ENCODE data around the gene PDE4D. TPM values are rescaled to one million over a fixed set of nuclear protein-coding genes. Genes with fewer than 3 reads are reported as not detected.

Gene PDE4D
- total RNA-seq, 1 experiment from 2014 or later: 6.5 TPM

DNA sequence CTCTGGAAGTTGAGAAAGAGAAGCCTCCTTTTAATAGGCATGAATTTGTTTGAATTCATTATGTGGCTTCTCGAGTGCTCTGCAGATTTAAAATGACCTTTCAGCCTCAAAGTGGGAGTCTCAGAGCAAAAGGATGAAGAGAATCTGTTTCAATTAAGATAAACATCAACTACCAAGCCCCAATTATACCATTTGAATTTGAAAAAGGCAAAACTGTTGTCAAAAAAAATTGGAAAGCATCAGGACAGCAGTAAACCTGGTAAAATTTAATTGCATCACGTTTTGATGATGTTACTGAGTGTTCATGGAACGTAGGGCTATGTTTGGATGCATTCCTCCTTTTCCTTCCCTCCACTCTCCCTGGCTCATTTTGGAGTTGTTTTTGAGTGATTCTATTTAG lies 637.2 kb downstream of the PDE4D start:
- intact Hi-C loops (cut with micrococcal nuclease; ENCODE audit: unreplicated experiment): no loop called here
- TF ChIP-seq EZH2 (IDR thresholded peaks at IDR 0.05; ENCODE audit: borderline replicate concordance, low read depth, low read length, poor library complexity, severe bottlenecking) (no peak), CTCF (conservative IDR thresholded peaks at IDR 0.05; ENCODE audit: low read depth, low read length) (no peak)
- no peaks in the 10 kb centered on the region for H3K36me3 ChIP-seq (ENCODE audit: insufficient read depth, low read length, poor library complexity, severe bottlenecking)
- no TSS peak for BruUV-seq (replicated peaks)
- POLR2A ChIA-PET (ENCODE audit: low non-redundant PET): no interaction called here
- DNase-seq (ENCODE audit: low spot score): no peak
- H3K9me3 ChIP-seq (ENCODE audit: low read depth, low read length, poor library complexity, severe bottlenecking): no peaks in the 10 kb centered on the region
- H3K4me3 ChIP-seq (ENCODE audit: low read depth, low read length, poor library complexity, severe bottlenecking): no peak overlapping the region
- no peak overlapping the region for H3K27ac ChIP-seq (ENCODE audit: low read depth, low read length, poor library complexity, severe bottlenecking)
- peaks cover 6% of the 10 kb centered on the region for H3K27me3 ChIP-seq (replicated peaks; ENCODE audit: insufficient read depth, low read depth, low read length, poor library complexity)
- CTCF ChIA-PET: no interaction called here
- no peaks in the 10 kb centered on the region for H3K4me1 ChIP-seq (ENCODE audit: insufficient read depth, low read length, poor library complexity, severe bottlenecking)

DNA sequence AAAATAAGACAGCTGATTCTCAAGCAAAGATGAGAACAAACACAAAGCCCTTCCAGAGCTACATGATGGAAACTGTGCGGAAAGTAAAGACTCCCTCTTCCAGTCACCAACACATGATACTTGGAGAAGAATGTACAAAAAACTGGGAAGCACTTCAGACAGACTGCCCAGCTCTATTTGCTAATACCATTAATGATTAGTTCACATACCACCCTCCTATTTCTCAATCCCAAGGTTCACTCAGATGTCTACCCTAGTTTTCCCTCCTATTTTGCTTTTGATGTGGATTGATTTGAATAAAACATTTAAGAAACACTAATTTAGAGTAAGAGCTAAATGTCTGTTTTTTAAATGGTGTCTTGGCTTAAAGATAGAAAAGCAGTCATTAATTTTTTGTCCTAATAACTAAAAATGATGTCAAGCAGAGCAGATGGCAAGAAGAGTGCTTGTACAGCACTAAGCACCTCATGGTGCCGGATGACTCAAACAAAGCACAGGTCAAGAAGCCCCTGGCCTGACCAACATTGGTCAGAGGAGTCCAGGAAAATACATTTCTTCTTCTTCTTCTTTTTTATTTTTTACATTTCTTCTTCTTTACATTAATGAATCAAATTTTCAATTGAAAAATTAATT lies 639.4 kb downstream of the PDE4D start:
- DNase-seq (ENCODE audit: low spot score): no peak
- H3K27ac ChIP-seq (ENCODE audit: low read depth, low read length, poor library complexity, severe bottlenecking): no peak overlapping the region
- ChIA-PET POLR2A (ENCODE audit: low non-redundant PET) (no interaction called here), CTCF (no interaction called here)
- no peaks in the 10 kb centered on the region for H3K4me1 ChIP-seq (ENCODE audit: insufficient read depth, low read length, poor library complexity, severe bottlenecking)
- H3K27me3 ChIP-seq (replicated peaks; ENCODE audit: insufficient read depth, low read depth, low read length, poor library complexity): peaks cover 6% of the 10 kb centered on the region
- no peaks in the 10 kb centered on the region for H3K36me3 ChIP-seq (ENCODE audit: insufficient read depth, low read length, poor library complexity, severe bottlenecking)
- intact Hi-C loops (cut with micrococcal nuclease; ENCODE audit: unreplicated experiment): no loop called here
- BruUV-seq (replicated peaks): no TSS peak
- no peak for TF ChIP-seq EZH2 (IDR thresholded peaks at IDR 0.05; ENCODE audit: borderline replicate concordance, low read depth, low read length, poor library complexity, severe bottlenecking)
- no peak for TF ChIP-seq CTCF (conservative IDR thresholded peaks at IDR 0.05; ENCODE audit: low read depth, low read length)
- no peaks in the 10 kb centered on the region for H3K9me3 ChIP-seq (ENCODE audit: low read depth, low read length, poor library complexity, severe bottlenecking)
- H3K4me3 ChIP-seq (ENCODE audit: low read depth, low read length, poor library complexity, severe bottlenecking): no peak overlapping the region

- ChIA-PET POLR2A (ENCODE audit: low non-redundant PET) (no interaction called here), CTCF (no interaction called here)
- Histone ChIP-seq H3K27me3 (replicated peaks; ENCODE audit: insufficient read depth, low read depth, low read length, poor library complexity) (peaks cover 6% of the 10 kb centered on the region), H3K4me3 (ENCODE audit: low read depth, low read length, poor library complexity, severe bottlenecking) (no peak overlapping the region), H3K9me3 (ENCODE audit: low read depth, low read length, poor library complexity, severe bottlenecking) (no peaks in the 10 kb centered on the region), H3K4me1 (ENCODE audit: insufficient read depth, low read length, poor library complexity, severe bottlenecking) (no peaks in the 10 kb centered on the region), H3K36me3 (ENCODE audit: insufficient read depth, low read length, poor library complexity, severe bottlenecking) (no peaks in the 10 kb centered on the region), H3K27ac (ENCODE audit: low read depth, low read length, poor library complexity, severe bottlenecking) (no peak overlapping the region)
- BruUV-seq (replicated peaks): no TSS peak
- no peak for TF ChIP-seq EZH2 (IDR thresholded peaks at IDR 0.05; ENCODE audit: borderline replicate concordance, low read depth, low read length, poor library complexity, severe bottlenecking)
- no peak for TF ChIP-seq CTCF (conservative IDR thresholded peaks at IDR 0.05; ENCODE audit: low read depth, low read length)
- intact Hi-C loops (cut with micrococcal nuclease; ENCODE audit: unreplicated experiment): no loop called here
- DNase-seq (ENCODE audit: low spot score): no peak
These were observed 639.9 kb downstream of the PDE4D start for GRCh38 chr5:59253625-59254024.
